Measurements from ENCODE around the gene PADI3.

PADI3 gene

GRCh38 chr1:17274186-17275170 is 25.6 kb downstream of the PADI3 start:
- DNase-seq = peak; percentile 59

- DNase-seq = no peak
Measured at GRCh38 chr1:17276568-17276967, 27.7 kb downstream of the PADI3 start.

GRCh38 chr1:17277511-17278159 is 28.7 kb downstream of the PADI3 start:
- no peak for DNase-seq

- DNase-seq = no peak
Measured at GRCh38 chr1:17278996-17279830, 30.3 kb downstream of the PADI3 start.

GRCh38 chr1:17280436-17280835 is 31.5 kb downstream of the PADI3 start:
- DNase-seq = no peak

GRCh38 chr1:17280894-17281293 is 32.0 kb downstream of the PADI3 start:
- no peak for DNase-seq

- no peak for DNase-seq
Measured at GRCh38 chr1:17281775-17282181, 32.9 kb downstream of the PADI3 start.

- no peak for DNase-seq
Measured at GRCh38 chr1:17282836-17283235, 33.9 kb downstream of the PADI3 start.

- DNase-seq = no peak
Measured at GRCh38 chr1:17286646-17287045, 37.7 kb downstream of the PADI3 start.

- DNase-seq = no peak
Measured at GRCh38 chr1:17287130-17287776, 38.4 kb downstream of the PADI3 start.

- no peak for DNase-seq
Measured at GRCh38 chr1:17289721-17290120, 40.8 kb downstream of the PADI3 start.

- DNase-seq = no peak
Measured at GRCh38 chr1:17290553-17290952, 41.7 kb downstream of the PADI3 start.

GRCh38 chr1:17292299-17293160 is 43.6 kb downstream of the PADI3 start:
- no peak for DNase-seq

- DNase-seq = no peak
Measured at GRCh38 chr1:17293681-17294425, 45.0 kb downstream of the PADI3 start.

GRCh38 chr1:17295292-17295691 is 46.4 kb downstream of the PADI3 start:
- DNase-seq = no peak

GRCh38 chr1:17296086-17296485 is 47.2 kb downstream of the PADI3 start:
- DNase-seq = no peak

- DNase-seq = no peak
Measured at GRCh38 chr1:17297991-17298390, 49.1 kb downstream of the PADI3 start.

GRCh38 chr1:17301767-17302166 is 52.9 kb downstream of the PADI3 start:
- DNase-seq = no peak

GRCh38 chr1:17304151-17304825 is 55.4 kb downstream of the PADI3 start:
- DNase-seq = no peak

- no peak for DNase-seq
Measured at GRCh38 chr1:17304826-17305175, 55.9 kb downstream of the PADI3 start.
